ENCODE measurements around the gene MAN1B1. TPM values are rescaled to one million over a fixed set of nuclear protein-coding genes. Genes with fewer than 3 reads are reported as not detected.

Gene MAN1B1
- polyA plus RNA-seq, 1 donor (not counting 4 experiments of a cell fraction or from before 2014, with no cell fraction given), result 34.3 TPM

- Histone ChIP-seq H2AFZ (ENCODE audit: control insufficient read depth, low read length) (no peak overlapping the region), H3K4me2 (ENCODE audit: control insufficient read depth, extremely low read depth, insufficient read depth, low read depth, low read length) (peak overlapping the region; percentile 70)
- DNase-seq (ENCODE audit: low read depth, low spot score), result no peak
These were observed 17.2 kb upstream of the MAN1B1 start for GRCh38 chr9:137069508-137070091.

GRCh38 chr9:137070201-137070905, 16.4 kb upstream of the MAN1B1 start, which contains the start of gene SAPCD2:
Gene SAPCD2 (minus strand): TSS chr9:137070557. CDS start chr9:137070460, 97 bp downstream.
- dilution Hi-C loops (cut with MboI; ENCODE audit: extremely low pct_ligation_motif_present, low sequenced_read_pairs), result no loop called here
- Histone ChIP-seq H3K9ac (ENCODE audit: control insufficient read depth, extremely low read depth, insufficient read depth, low read length) (peak within 1 kb of the TSS; percentile 28), H3K27ac (ENCODE audit: control insufficient read depth, insufficient read depth, low read length) (no peak within 1 kb of the TSS), H3K4me2 (ENCODE audit: control insufficient read depth, extremely low read depth, insufficient read depth, low read depth, low read length) (peak within 1 kb of the TSS; percentile 70), H3K27me3 (ENCODE audit: control insufficient read depth, extremely low read depth, insufficient read depth, low read length) (no peaks in the 10 kb centered on the region), H3K9me3 (ENCODE audit: control insufficient read depth, low read depth, low read length) (no peaks in the 10 kb centered on the region), H3K79me2 (ENCODE audit: control insufficient read depth, insufficient read depth, low read length) (no peaks in the 10 kb centered on the region), H2AFZ (ENCODE audit: control insufficient read depth, low read length) (peak within 1 kb of the TSS; percentile 46), H4K20me1 (ENCODE audit: control insufficient read depth, extremely low read depth, insufficient read depth, low read length) (no peaks in the 10 kb centered on the region), H3K4me3 (ENCODE audit: control insufficient read depth in 2 of 3, extremely low read depth in 1 of 3, insufficient read depth in 2 of 3, low read depth in 1 of 3, low read length in 3 of 3) (peak within 1 kb of the TSS; percentile 23 to 64 (median 61)), H3K9me1 (ENCODE audit: control insufficient read depth, extremely low read depth, insufficient read depth, low read length) (no peaks in the 10 kb centered on the region), H3K36me3 (ENCODE audit: control insufficient read depth in 2 of 2, extremely low read depth in 1 of 2, insufficient read depth in 2 of 2, low read length in 2 of 2) (no peaks in the 10 kb centered on the region), H3K4me1 (ENCODE audit: control insufficient read depth, extremely low read depth, insufficient read depth, low read length) (peaks cover 12% of the 10 kb centered on the region)
- no peak for FAIRE-seq
- no peak for DNase-seq (ENCODE audit: low read depth, low spot score)
- TF ChIP-seq CTCF (optimal IDR thresholded peaks at IDR 0.05 in 1 of 3, IDR thresholded peaks at IDR 0.05 in 1 of 3, conservative IDR thresholded peaks at IDR 0.05 in 1 of 3; ENCODE audit: extremely low read depth in 1 of 3, insufficient read depth in 2 of 3, low read length in 3 of 3) (no peak), EZH2 (IDR thresholded peaks at IDR 0.05; ENCODE audit: low read length) (no peak)

More at GRCh38 chr9:137069508-137070091, 17.2 kb upstream of the MAN1B1 start:
- no peak for FAIRE-seq
- no peaks in the 10 kb centered on the region for H3K9me3 ChIP-seq (ENCODE audit: control insufficient read depth, low read depth, low read length)
- H3K36me3 ChIP-seq (ENCODE audit: control insufficient read depth in 2 of 2, extremely low read depth in 1 of 2, insufficient read depth in 2 of 2, low read length in 2 of 2), result no peaks in the 10 kb centered on the region
- peaks cover 10% of the 10 kb centered on the region for H3K4me1 ChIP-seq (ENCODE audit: control insufficient read depth, extremely low read depth, insufficient read depth, low read length)
- dilution Hi-C loops (cut with MboI; ENCODE audit: extremely low pct_ligation_motif_present, low sequenced_read_pairs), result no loop called here
- H3K9me1 ChIP-seq (ENCODE audit: control insufficient read depth, extremely low read depth, insufficient read depth, low read length), result no peaks in the 10 kb centered on the region
- peak overlapping the region in 2 of 3 experiments; percentile 17 to 32 for H3K4me3 ChIP-seq (ENCODE audit: control insufficient read depth in 2 of 3, extremely low read depth in 1 of 3, insufficient read depth in 2 of 3, low read depth in 1 of 3, low read length in 3 of 3)
- H3K27ac ChIP-seq (ENCODE audit: control insufficient read depth, insufficient read depth, low read length), result no peak overlapping the region
- no peak for TF ChIP-seq EZH2 (IDR thresholded peaks at IDR 0.05; ENCODE audit: low read length)
- TF ChIP-seq CTCF (optimal IDR thresholded peaks at IDR 0.05 in 1 of 3, IDR thresholded peaks at IDR 0.05 in 1 of 3, conservative IDR thresholded peaks at IDR 0.05 in 1 of 3; ENCODE audit: extremely low read depth in 1 of 3, insufficient read depth in 2 of 3, low read length in 3 of 3), result no peak
- no peaks in the 10 kb centered on the region for H4K20me1 ChIP-seq (ENCODE audit: control insufficient read depth, extremely low read depth, insufficient read depth, low read length)
- no peak overlapping the region for H3K9ac ChIP-seq (ENCODE audit: control insufficient read depth, extremely low read depth, insufficient read depth, low read length)
- H3K79me2 ChIP-seq (ENCODE audit: control insufficient read depth, insufficient read depth, low read length), result no peaks in the 10 kb centered on the region
- H3K27me3 ChIP-seq (ENCODE audit: control insufficient read depth, extremely low read depth, insufficient read depth, low read length), result no peaks in the 10 kb centered on the region

Data from keratinocyte (primary cell).